ENCODE results near the gene ITGB3.
"Not testable (repeated sequence)": the region's sequence is repeated elsewhere in the genome, so short reads cannot be mapped to it uniquely, and the experiment has no call there.

Gene ITGB3

DNA sequence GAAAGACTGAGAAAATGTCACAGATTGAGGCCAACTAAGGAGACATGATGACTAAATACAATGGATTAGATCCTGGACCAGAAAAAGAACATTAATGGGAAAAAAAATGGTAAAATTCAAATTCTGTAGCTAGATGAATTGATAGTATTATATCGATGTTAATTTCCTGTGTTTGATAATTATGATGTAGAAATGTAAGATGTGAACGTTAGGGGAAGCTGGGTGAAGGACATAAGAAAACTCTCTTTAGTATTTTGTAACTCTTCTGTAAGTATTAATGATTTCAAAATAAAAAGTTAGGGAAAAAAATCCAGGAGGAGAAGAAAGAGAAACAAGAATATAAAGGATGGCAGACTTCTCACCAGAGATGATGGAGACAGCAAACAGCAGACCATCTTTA lies 2.8 kb upstream of the ITGB3 start:
- DNase-seq, result no peak

DNA sequence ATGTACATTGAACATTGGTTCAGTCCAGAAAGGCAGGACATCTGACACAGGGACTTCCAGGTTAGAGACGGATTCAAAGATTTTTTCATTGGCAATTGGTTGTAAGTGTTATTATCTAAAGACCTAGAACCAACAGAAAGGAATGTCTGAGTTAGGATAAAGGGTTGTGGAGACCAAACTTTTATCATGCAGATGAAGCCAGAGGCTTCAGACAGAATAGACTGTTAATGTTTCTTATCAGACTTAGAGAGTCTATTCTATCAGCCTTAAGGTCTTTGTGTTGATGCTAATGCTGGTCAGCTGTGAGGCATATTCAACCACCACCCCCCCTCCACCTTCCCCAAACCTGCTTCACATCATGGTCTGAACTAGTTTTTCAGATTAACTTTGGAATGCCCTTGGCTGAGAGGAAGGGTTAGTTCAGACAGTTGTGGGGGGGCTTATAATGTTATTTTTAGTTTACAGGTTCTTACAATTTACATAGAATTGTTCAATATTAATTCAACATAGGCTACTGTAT lies 2.1 kb upstream of the ITGB3 start:
- DNase-seq, result no peak

DNA sequence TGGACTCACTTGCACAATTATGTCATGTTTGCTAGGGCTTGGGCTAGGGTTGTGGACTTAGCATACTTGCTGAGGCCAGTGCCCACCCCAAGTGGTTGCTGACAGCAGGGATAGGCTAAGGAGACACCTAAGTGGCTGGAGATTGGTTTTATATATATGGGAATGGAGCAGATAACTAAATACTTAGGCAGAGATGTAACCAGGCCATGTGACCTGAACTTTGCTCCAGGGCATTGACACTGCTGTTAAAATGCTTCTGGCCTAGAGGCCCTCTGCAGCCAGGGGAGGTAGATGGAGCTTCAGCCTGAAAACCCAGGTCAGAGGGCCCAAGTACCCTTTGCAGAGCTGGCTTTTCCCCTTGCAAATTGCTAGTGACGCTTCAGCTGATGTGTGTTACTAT lies 1.4 kb upstream of the ITGB3 start:
- DNase-seq, result no peak

DNA sequence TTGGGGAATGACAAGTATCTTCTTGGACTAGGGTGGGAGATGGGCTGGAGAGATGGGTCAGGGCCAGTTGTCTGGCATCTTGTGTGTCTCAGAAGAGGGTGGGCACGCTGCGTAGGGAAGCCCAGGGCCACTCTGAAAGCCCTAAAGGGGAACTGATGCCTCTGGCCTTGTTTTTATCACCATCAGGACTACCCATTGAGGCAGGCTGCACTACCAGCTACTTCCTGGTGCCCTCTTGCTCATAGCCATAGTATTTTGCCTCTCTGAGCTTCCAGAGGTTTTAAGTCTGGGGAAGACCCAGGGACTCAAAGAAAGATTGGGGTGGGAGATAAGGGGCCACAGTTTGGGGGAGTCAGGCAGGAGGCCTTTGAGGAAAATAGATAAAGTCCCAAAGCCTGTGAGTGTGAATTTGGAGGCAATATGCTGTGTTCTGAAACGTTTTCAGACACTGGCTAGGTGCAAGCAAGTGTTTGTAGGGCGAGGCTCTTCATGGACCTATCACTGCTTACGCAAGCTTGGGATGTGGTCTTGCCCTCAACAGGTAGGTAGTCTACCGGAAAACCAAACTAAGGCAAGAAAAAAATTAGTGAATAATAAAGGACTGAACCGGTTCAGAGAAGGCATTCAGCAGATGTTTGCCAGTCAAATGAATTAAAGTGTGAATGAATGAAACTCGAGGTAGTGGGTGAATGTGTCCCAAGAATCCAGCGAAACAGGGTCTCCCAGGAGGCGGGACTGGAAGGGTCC lies 688 bp upstream of the ITGB3 start:
- DNase-seq, result no peak

DNA sequence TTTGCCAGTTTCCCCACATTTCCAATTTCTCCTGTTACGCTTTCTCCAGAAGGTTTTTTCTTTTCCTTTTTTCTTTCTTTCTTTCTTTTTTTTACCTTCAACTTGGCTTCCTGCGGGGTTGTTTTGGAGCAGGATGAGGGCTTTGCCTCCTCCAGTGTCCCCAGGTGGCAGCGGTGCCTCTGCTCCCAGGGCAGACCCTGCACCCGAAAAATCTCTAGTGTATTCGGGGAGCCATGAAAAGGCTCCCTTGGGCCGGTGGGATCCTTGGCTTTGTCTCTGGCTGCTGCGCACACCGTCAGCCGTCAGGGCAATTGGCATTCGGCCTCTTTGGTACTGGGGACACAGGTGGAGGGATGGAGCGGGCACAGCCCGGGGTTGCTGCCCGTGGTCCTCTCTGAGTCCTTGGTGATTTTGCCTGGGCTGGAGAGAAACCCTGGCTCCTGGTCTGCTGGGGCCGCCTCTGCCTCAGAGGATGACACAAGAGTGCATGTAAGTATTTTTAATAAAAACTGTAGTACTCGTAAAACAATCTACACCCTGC lies 846 bp downstream of the ITGB3 start:
- no peak for DNase-seq

DNA sequence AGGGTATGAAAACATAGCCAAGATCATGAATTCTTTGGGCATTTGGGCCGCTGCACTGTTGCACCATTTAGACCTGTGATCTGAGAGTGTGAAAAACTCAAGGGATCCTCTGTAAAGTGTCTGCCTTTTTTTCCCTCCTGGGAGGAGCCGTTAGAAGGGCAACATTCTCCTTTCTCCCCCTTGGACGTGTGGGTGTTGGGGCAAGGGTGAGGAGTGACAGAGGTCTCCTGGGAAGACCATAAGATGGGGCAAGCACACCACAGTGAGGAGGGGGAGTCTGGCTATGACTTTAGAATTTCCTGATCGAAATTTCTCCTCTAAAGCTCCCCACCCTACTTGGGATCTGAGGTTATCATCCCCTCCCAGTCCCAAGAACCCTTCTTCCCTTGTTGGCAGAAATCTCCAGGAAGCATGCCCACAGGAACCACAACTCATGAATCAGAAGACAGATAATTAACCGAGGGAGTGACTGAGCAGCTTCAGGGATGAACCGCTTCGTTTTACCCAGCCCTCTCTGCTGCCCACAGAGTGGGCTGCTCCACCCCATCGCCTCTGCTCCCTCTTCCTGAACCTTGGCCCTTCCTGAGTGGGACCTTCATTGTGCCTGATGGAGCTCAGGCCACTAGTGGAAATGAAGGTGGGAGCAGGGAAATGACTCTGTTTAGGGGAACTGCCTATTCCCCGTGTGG lies 4.2 kb downstream of the ITGB3 start:
- DNase-seq, result no peak

DNA sequence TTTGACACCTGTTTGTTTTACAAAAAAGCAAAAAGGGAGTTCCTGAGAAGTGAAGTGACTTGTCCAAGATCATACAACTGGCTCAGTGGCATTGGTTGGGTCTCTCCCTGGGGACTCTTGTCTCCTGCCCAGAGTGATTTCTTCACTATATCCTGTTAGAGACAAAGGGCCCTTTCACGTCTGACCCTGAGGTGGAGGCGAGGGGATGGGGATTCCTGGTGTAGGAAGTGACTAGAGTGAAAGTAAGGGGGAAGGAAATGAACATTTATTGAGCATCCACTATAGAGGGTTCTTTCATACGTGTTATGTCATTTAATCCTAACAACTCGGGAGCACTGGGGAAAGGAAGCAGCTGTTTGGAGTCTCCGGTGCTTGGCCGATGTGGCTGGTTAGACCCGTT lies 9.0 kb downstream of the ITGB3 start:
- no peak for DNase-seq

DNA sequence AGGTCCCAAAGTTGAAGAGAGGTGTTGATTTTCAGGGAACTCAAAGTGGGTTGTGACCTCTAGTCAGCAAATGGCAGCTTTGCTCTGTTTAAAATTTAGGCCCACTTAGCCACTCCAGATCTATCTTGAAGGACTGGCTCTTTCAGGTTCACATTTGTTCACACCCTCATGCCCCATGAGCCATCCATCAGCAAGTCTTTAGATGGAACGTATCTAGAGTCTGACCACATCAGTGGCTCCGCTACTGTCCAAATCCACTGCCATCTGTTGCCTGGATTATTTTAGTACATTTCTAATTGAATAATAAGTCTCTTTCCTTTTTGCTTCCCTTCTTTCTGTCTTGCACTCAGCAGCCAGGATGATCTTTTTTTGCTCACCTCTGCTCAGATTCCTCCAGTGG lies 10.5 kb downstream of the ITGB3 start:
- no peak for DNase-seq

DNA sequence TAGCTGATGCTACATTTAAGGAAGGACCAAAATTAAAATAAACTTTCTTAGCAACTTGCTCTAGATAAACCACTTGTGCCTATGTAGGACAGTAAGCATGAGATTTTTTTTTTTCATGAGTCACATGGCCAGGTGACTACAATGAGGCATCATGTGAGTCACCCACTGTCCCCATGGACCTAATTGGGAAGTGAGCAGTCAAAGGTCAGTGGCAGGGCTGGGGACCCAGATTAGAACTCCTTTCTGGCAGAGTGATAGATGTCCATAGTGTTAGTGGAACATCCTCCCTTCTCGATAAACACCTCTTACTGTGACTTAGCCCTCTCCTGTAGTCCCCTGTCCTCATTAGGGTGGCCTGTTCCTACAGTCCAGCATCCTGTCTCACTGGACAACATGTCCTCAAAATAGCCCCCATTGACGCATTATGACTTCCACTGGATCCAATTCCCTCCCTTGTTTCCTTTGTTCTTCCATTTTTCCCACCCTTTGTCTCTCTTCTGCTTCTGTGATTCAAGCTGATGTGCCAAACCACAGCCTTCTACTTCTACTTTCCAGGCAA lies 12.4 kb downstream of the ITGB3 start:
- no peak for DNase-seq

DNA sequence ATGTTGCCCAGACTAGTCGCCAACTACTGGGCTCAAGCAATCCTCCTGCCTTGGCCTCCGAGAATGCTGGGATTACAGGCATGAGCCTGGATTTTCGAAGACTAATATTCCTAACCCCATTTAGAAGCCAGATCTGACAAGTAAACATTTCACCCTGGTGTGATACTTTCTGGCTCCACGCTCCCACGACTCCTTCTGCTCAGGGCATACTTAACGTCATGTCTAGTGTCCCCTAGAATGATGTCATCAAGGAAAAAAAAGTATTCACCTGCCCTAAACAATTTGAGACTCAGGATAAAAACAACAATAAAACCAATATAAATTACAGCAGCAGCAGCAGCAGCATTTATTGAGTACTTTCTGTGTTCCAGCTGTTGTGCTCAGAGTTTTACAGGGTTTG lies 13.2 kb downstream of the ITGB3 start:
- no peak for DNase-seq

DNA sequence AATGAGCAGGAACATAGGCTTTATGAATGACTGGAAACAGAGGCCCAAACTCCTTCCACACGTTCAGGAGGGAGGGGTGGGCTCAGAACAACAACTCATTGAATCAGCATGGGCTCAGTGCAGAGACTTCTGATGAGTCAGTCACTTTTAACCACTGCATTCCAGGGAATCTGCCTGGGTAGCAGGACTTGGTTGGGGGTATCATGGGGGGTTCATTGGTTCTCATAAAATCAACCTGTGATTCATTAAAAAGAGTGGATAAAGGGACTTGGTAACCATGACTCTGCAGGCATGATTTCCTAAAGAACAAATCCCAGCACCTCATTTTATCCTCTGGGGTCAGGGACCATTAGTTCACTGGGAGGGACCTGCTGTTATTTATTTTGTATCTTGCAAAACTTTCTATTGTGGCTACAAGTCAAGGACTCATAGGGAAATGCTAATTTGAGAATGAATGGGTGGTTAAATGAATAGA lies 13.8 kb downstream of the ITGB3 start:
- DNase-seq, result no peak

DNA sequence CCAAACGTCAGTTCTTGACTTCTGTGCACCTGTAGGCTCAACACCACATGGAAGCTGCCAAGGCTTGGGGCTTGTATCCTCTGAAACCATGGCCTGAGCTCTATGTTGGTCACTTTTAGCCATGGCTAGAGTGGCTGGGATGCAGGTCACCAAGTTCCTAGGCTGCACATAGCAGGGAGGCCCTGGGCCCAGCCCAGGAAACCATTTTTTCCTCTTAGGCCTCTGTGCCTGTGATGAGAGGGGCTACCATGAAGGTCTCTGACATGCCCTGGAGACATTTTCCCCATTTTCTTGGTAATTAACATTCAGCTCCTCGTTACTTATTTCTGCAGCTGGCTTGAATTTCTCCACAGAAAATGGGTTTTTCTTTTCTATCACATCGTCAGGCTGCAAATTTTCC lies 15.3 kb downstream of the ITGB3 start:
- DNase-seq, result not testable (repeated sequence)

DNA sequence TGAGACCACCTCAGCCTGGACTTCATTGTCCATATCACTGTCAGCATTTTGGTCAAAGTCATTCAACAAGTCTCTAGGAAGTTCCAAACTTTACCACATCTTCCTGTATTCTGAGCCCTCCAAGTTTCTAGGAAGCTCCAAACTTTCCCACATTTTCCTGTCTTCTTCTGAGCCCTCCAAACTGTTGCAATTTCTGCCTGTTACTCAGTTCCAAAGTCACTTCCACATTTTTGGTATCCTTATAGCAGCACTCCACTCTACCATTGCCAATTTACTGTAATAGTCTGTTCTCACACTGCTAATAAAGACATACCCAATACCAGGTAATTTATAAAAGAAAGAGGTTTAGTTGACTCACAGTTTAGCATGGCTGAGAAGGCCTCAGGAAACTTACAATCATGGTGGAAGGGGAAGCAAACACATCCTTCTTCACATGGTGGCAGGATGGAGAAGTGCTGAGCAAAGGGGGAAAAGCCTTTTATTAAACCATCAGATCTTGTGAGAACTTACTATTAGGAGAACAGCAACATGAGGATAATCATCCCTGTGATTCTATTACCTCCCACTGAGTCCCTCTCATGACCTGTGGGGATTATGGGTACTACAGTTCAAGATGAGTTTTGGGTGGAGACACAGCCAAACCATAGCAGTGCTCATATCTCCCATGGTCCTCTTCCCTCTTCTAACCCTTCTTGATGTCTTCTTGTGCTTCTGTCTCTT lies 16.1 kb downstream of the ITGB3 start:
- not testable (repeated sequence) for DNase-seq

DNA sequence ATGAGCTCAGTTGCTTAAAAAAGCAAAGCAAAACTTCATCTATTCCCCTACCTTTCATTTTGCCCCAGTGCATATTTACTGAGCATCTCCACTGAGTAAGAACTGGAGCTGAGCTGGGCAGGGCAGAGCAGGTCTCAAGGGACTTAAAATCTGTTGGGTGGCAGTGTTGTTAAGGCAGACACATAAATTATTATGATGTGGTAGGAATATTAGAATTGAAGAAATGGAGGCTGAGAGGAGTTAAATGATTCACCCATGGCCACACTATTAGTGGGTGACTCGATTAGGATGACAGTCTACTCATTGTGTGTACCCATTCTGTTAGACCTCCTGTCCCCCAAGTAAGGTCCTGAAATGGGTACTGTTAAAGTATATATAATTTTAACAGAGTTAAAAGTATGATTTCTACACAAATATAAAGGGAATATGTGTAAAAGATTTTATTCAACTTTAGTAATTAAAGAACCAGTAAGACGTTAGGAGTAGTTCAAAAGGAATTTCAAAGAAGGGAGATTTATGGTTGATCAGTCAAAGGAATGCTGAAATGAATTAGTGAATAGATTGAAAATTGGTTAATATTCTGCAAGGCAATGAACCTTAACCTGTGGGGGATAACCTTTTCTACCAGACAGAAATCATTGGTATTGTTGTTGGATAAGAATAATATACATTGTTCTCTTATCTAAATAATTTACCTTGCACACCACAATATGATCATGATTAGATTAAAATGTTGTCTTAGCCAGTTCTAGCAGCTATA lies 17.5 kb downstream of the ITGB3 start:
- DNase-seq, result no peak

DNA sequence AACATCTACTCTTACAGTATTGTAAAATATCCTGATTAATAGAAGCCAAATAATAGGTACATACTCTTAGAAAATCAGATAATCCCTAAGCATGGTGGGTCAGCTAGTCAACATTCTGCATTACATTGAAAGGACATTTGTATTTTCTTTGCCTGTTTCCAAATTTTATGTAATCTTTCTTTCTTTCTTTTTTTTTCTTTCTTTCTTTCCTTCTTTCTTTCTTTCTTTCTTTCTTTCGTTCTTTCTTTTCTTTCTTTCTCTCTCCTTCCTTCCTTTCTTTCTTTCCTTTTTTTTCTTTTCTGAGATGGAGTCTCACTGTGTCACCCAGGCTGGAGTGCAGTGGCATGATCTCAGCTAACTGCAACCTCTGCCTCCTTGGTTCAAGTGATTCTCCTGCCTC lies 18.9 kb downstream of the ITGB3 start:
- DNase-seq, result no peak

DNA sequence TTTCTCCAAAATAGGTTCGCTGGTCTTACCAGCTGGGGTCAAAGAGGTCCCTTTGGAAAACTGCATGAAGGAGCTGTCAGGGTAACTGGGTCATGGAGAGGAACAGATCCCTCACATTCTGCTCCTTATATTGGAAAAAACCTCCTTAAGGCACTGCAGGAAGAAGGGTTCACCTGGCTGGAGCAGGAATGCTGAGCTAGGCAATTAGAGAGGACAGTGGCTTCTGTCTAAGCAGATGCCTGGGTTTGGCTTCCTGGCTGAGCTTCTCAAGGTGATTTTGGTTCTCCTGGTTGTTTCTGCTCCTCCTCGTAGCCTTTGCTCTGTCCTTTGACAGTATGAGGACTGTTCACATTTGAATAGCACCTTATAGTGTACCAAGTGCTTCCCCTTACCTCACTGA lies 19.6 kb downstream of the ITGB3 start:
- DNase-seq, result no peak

DNA sequence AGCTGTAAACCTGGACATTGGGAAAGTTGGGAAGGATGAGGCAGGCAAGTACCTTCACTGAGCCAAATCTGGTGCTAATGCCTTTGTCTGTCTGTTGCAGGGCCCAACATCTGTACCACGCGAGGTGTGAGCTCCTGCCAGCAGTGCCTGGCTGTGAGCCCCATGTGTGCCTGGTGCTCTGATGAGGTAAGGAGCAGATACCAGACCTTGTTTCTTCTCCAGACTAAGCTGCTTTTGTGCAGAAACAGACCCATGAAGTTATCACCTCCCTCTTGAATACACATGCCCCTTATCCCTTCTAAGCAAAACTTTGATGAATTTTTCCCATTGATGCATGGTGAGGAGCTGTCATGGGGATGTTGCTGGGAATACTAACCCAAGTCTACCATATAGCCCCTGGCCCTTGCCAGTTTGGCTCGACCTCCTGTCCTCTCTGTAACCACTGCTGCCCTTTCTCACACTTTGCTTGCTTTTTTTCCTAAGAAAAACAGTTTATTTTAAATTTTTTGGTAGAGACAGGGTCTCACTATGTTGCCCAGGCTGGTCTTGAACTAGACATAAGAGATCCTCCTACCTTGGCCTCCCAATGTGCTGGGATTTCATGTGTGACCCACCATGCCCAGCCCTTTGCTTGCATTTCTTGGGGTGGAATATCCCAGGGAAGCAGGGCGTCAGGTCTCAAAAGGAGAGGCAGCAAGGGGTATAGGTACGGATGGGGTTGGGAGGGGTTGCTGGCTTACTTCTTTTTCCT lies 20.9 kb downstream of the ITGB3 start:
- no peak for DNase-seq

DNA sequence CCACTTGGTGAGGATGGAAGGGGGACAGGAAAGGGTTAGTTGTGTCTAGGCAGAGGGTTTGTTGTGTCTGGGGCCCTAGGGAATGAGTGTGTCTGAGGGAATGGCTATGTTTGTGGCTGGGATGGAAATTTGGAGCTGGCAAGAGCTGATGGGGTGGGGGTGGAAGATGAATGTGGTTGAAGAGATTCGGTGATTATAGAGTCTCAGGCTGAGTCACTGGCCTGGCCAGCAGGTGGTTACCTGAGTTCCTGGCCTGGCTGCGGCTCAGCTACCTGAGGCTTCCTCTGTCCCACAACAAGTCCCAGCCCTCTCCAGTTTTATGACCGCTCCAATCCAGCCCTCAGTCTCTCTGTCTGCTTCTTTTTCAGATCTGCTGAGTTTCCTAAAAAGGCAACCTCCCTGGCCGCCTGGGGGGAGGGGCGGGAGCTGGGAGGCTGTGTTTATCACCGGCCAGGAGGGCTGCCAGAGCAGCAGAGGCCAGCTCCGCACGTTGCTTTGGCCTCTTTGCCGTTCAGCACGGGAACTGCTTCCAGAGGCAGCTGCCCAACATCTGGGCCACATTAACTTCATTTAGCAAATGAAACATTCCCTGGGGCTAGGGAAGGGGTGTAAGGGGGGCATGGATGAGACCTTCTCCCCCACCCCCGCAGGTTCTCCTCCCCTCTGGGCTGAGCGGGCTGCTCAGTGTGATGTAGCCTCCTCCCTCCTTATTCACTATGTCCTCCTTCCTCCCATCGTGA lies 21.8 kb downstream of the ITGB3 start:
- no peak for DNase-seq

DNA sequence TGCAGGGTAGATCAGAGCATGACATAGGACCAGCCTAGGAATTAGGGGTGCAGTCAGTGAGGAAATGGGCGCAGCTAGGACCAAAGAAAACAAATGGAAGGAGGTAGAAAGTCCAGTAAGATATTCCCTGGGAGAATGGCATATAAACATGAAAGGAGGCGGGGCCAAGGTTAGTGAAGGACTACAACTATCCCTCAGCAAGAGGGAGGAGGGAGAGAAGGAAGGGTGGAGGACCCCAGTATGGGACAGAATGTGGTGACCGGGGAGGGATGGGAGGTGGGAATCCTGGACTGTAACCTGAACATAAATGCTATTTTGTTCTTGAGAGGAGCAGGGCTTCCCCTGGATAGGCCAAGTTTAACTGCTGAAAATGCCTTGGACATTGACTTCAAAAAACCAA lies 22.8 kb downstream of the ITGB3 start:
- DNase-seq, result no peak

DNA sequence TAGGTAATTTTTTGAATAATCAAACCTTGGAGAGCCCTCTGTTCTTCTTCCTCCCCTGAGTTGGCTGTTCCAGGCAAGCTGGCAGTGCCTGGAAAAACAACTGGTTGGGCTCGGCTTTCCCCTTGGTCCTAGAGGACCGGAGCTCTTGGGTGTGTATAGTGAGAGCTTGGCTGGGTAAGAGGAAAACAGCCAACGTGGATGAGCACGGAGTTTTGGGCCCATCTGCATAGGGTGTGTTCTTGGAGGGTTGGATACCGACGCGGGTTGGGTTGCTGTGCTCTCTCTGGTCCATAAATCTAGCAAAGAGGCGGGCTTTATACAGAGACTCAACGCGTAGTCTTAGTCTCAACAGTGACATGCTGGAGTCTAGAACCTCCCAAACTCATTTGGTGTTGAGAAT lies 23.2 kb downstream of the ITGB3 start:
- peak; percentile 86 for DNase-seq

DNA sequence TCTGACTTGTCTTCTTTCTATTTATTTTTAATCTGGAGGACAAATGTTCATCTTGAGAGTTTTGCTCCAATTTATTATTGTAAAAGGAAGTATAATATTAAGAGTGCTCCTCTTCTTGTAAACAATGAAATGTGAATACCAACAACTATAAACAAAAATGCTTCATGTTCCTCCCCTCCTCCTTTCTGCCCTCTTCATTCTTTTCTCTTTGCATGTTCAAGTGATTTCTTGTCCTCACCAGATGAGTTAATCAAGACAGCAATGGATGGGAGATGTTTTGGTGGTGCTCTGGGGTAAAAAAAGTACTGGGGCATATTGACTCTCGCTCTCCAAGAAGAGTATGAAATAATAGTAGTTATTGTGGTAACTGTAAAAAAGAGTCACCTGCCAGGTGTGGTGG lies 24.3 kb downstream of the ITGB3 start:
- no peak for DNase-seq

Data from NCI-H1694 treated with DMSO at 0.1 percent for 48 hours (cell line).